NCI-H1092 (cell line): Measurements from ENCODE around the gene IL2RA.
"Not testable (repeated sequence)": the region's sequence is repeated elsewhere in the genome, so short reads cannot be mapped to it uniquely, and the experiment has no call there.

ENCODE experiments used
- DNase-seq: peaks from one replicate; lab custom pipeline; 2025; lab: John Stamatoyannopoulos, UW

The IL2RA gene

DNA sequence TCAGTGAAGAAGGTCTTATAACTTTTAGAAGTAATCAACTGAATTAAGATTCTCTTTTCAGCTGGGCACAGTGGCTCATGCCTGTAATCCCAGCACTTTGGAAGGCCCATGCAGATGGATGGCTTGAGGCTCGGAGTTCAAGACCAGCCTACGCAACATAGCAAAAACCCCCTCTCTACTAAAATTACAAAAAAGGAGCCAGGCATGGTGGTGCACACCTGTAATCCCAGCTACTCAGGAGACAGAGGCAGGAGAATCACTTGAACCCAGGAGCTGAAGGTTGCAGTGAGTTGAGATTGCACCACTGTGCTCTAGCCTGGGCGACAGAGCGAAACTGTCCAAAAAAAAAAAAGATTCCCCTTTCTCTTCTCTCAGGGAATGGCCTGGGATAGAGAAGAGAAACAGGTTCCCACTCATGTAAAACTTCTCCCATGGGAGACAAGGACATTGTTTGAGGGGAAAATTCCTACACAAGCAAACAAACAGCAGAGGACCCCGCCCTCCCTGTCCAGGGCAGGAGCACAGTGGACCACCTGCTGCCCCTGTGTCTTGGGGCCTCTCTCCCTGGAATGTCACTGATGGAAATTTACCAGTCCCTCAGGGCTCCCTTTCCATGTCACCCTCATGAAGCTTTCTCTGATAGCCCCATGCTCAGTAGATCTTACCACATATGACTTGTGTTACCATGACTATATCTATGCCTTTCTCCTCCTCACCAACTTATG, 5.6 kb downstream of the IL2RA start:
- DNase-seq: no peak

DNA sequence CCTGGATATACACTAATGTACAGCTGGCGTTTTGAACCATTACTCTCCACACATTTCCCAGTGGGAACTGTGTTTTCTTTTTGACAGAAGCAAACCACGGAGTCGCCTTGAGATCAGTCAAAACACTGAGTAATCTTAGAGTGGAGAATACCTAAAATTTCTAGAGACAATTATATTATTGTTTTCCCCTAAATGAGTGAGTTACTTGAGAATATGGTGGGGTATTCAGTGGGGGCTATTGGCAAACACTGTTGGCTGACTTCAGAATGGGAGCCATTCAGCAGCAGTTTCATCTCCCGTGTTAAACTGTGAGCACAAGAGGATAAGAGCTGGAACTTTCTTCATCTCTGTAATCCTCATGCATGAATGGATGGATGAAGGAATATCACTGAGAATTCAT, 6.2 kb downstream of the IL2RA start:
- no peak for DNase-seq

GRCh38 chr10:6054884-6055283, 7.3 kb downstream of the IL2RA start:
- no peak for DNase-seq

DNA sequence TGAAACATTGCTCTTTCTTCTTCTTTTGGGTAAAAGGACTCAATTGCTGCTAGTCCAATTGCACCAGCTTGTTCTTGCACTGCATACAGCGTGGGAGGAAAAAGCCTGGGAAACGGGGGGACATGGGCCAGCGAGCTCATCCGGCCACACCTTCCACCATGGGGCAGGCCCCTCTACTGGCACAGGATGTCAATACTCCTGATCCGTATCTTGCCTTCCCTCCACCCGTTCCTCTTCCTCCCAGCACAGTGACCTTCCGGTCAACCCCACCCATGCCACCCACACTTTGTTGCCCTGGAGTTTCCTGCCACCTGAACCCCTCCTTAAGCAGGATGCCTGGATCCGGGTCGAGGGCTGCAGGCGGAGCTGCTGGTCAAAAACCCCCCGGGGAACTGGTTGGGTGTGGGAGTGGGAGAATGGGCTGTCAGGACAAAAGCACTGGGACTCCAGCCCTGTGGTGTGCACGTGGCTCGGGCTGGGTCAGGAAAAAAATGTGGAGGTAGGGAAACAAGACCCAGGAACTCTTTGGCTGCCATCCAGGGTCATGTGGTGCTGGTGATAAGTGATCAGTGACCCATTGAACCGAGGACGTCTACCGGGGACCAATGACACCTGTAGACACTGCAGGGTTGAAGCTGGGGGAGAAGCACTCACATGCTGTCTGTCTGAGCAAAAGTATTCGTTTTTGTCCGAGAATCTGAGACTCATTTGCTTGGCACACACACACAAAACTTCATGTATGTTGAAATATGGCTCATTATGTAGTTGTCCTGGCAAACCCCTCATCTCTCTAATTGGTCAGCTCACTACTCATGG, 8.1 kb downstream of the IL2RA start:
- no peak for DNase-seq

DNA sequence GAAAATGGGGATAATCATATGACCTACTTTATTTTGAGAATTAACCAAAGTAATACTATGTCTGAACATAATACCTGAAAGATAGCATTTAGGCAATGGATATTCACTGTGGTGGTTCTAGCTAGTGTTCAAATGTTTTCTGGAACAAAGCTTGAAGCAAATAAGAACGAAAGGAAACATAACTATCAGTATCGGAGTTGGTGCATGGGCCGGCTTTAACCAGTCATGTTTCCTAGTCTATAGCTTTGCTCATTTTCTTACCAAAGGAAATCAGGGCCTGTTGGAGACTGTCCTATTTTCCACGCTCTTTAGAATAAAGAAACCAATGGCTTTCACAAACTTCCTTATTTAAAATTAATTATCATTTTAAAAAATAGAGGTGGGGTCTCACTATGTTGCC, 8.9 kb downstream of the IL2RA start:
- DNase-seq: no peak

GRCh38 chr10:6052247-6053221, 9.6 kb downstream of the IL2RA start:
- DNase-seq: no peak

- DNase-seq: no peak
Measured at GRCh38 chr10:6050801-6051445, 11.2 kb downstream of the IL2RA start.

DNA sequence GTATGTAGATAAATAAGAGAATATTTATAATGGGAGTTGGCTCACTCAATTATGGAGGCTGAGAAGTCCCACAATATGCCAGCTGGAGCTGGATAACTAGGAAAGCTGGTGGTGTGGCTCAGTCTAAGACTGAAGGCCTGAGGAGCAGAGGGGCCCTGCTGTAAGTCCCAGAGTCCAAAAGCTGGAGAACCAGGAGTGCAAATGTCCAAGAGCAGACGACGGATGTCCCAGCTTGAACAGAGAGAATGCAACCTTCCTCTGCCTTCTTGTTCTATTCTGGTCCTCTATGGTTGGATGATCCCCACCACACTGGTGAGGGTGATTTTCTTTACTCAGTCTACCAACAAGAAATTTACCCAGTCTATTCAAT, 13.2 kb downstream of the IL2RA start:
- DNase-seq: no peak

GRCh38 chr10:6048281-6049030, 13.7 kb downstream of the IL2RA start:
- DNase-seq: no peak

DNA sequence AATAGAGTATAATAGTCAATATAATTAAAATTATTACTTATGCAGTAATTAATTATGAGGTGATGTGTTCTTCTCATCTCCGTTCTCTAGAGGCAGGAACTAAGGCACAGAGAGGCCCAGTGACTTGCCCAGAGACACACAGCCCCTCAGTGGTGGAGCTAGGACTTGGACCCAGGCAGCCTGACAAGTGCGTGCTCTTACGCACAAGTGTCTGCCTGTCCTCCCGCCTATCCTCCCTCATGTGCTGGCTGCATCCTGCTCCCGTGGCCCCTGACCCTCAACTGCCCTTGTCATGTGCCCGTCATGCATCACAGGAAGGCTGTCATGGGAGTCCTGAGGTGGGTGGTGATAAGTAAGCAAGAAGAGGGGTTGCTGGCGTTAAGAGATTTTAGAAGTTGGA, 14.3 kb downstream of the IL2RA start:
- no peak for DNase-seq

- DNase-seq: no peak
Measured at GRCh38 chr10:6046773-6047611, 15.2 kb downstream of the IL2RA start.

DNA sequence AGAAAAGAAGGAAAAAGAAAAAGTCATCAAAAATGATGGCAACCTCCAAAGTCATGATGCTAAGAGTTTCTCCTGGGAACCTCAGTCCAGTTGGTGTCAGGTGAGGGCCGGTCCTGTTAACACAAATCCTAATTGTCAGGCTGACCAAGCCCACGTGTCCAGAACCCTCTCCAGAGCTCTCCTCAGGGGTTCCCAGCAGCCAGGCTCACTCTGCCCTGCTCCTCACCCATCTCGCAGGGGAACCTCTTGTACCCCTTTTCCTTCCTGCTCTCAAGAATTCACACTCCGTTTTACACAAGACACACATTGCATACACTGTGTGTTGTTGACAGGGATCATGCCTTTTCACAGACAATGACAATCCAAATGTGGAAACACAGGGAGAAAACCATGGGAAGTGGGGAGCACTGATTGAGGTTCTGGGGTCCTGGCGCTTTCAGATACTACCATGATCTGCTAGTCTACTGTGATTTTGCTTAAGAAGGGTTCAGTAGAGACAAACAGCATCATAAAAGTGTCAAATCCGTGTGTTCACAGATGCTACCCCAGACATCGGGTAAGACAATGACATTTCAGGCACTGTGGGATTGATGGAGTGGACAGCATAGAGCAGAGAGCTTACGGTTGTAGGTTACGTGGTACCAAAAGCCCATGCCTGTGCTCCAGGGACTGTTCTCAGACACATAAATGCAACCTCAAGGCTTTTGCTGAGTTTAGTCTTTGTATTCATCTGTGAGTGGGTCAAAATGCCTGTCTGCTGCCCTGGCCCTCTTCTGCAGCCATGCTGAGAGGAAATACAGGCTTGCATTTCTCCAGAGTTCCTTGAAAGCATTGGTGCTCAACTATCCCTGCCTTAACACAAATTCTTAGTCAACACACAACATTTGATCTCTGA, 16.0 kb downstream of the IL2RA start:
- DNase-seq: no peak

DNA sequence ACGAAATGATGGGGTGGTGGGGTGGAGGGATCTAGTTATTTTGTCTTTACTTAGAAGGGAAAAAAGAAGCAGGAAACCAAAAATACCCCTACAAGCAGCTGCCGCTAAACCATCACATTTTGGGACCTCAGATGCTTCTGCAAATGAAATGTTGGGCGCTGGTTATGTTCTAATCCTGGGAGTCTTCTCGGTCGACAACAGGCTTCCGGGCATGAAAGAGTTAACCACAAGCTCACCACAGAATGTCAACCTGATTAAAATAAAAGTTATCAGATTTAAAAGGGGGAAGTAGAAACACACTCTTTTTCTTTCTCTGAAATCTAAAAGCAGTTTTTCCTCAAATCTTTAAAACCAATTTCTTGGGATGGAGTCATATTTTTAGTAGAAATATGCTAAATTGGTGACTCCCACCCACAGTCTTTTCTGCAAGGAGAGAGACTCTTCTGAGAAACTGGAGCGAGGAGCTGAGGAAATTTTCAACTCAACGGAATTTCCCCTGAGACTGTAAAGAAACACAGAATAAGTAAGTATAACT, 16.8 kb downstream of the IL2RA start:
- DNase-seq: no peak

GRCh38 chr10:6044751-6045313, 17.3 kb downstream of the IL2RA start:
- DNase-seq: no peak

DNA sequence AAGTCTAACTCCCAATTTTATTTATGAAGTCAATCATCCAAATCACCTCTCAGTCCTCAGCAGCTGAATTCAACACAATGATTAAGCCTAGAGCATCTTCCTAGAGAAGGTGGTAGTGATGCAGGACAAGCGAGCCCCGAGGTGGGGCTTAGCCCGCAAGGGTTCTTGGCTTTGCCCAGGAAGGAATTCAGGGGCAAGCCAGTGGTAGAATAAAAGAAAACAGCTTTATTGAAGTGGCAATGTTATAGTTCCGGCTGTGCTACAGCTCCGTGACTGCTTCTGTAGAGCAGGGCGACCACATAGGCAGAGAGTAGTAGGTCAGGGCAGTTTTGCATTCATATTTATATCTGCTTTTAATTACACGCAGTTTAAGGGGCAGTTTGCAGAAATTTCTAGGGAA, 18.1 kb downstream of the IL2RA start:
- DNase-seq: no peak

GRCh38 chr10:6043377-6043776, 18.8 kb downstream of the IL2RA start:
- not testable (repeated sequence) for DNase-seq

- no peak for DNase-seq
Measured at GRCh38 chr10:6040205-6040604, 22.0 kb downstream of the IL2RA start.

DNA sequence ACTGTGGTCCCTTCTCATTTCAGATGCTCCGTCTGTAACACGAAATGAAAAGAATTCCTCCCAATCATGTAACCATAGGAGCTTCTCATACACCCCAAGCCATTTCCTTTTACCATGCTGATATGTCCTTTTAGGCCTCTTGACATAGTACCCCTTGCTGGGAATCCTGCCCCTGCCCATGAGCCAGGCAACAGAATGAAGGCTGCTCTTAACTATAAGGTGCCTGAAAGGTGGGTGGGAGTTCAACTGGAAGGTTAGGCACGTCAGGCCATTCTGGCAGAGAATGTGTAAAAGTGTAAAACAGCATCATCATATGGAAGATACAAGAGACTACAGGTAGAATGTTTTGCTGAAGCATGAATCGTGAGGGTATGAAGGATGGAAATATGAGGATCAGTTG, 22.5 kb downstream of the IL2RA start:
- DNase-seq: no peak
